Measurements from ENCODE around the gene XXYLT1. TPM values are rescaled to one million over a fixed set of nuclear protein-coding genes. Genes with fewer than 3 reads are reported as not detected.

The XXYLT1 gene
- total and polyA plus RNA-seq, 9 of the 15 experiments (the other 6 are each of a cell fraction or from before 2014, with no cell fraction given): 1.9 to 18.9 (median 15.0) TPM

- Histone ChIP-seq H3K27me3 (ENCODE audit: control insufficient read depth in 2 of 2, insufficient read depth in 2 of 2, low read length in 2 of 2) (peaks cover 29 to 69% of the 10 kb centered on the region in 2 experiments), H3K79me2 (ENCODE audit: control insufficient read depth, insufficient read depth, low read length) (no peaks in the 10 kb centered on the region), H3K4me1 (replicated peaks in 1 of 2; ENCODE audit: control insufficient read depth in 2 of 2, insufficient read depth in 2 of 2, low read length in 2 of 2) (no peaks in the 10 kb centered on the region; a peak in 1 of 5 replicates), H3K4me2 (ENCODE audit: insufficient read depth, low read length) (no peak overlapping the region), H3K9ac (ENCODE audit: insufficient read depth in 1 of 2, low read depth in 2 of 2, low read length in 2 of 2) (no peak overlapping the region), H3K27ac (ENCODE audit: extremely low read depth, low read depth, low read length) (no peak overlapping the region), H4K20me1 (replicated peaks; ENCODE audit: control insufficient read depth, insufficient read depth, low read length) (no peaks in the 10 kb centered on the region), H3K36me3 (ENCODE audit: control insufficient read depth, insufficient read depth, low read length) (no peaks in the 10 kb centered on the region), H3K4me3 (no peak overlapping the region), H3K9me1 (ENCODE audit: control insufficient read depth, insufficient read depth, low read length) (no peaks in the 10 kb centered on the region), H2AFZ (ENCODE audit: low read depth, low read length) (no peak overlapping the region), H3K9me3 (replicated peaks; ENCODE audit: control insufficient read depth, insufficient read depth, low read depth, low read length) (no peaks in the 10 kb centered on the region)
- WGBS (ENCODE audit: insufficient coverage, low coverage, missing lambda C conversion rate): under 1% methylated on average over 16 of the region's 16 CpGs
- CTCF ChIA-PET (ENCODE audit: low intra/inter-chr PET ratio): no interaction called here
- no TSS peak for BruUV-seq (replicated peaks)
- ATAC-seq (no peak), FAIRE-seq (no peak), DNase-seq (ENCODE audit: extremely low read depth in 1 of 4, low spot score in 3 of 4) (no peak)
- in situ Hi-C loops (cut with MboI) (no loop called here), intact Hi-C loops (cut with micrococcal nuclease) (no loop called here)
- POLR2A ChIA-PET: interaction anchor here (0.6 to 0.9 kb wide), 2 partner anchors 10 to 166 kb away, joined by 3 to 4 read pairs; no protein-coding TSS in a partner anchor
- TF ChIP-seq ZBED1 (IDR thresholded peaks at IDR 0.05) (no peak), CCNT2 (IDR thresholded peaks at IDR 0.05; ENCODE audit: borderline replicate concordance, extremely low read depth, insufficient read length, low read depth, low read length) (no peak), ELK3 (CRISPR knock-in tag; IDR thresholded peaks at IDR 0.05) (no peak), MGA (IDR thresholded peaks at IDR 0.05) (no peak), E2F5 (CRISPR knock-in tag; IDR thresholded peaks at IDR 0.05) (no peak)
Measured at GRCh38 chr3:195041871-195042742, 228.9 kb downstream of the XXYLT1 start.

Data from K562 (cell line).